Ovary (tissue), 3 donors: ENCODE data around the gene DYNC1I2.

Experiments
- CTCF ChIP-seq, 3 donors: fragments of 450-650 bp in 2 of 3; fragments of 200-600 bp in 1 of 3; IDR thresholded peaks; one replicate each; pipeline versions ENCODE4 v1.5.1 to v1.8.0; 2016 to 2022; ENCODE audit warnings: antibody characterized with exemption in 3 of 3, mild to moderate bottlenecking in 1 of 3
- EP300 ChIP-seq: sonication (generic); formaldehyde crosslinking; IDR thresholded peaks from one replicate; pipeline ENCODE4 v1.6.1; 2017; ENCODE audit warnings: antibody characterized with exemption
- POLR2A ChIP-seq: fragments of 450-650 bp; IDR thresholded peaks from one replicate; pipeline ENCODE4 v1.6.1; 2017; ENCODE audit warnings: antibody characterized with exemption, mild to moderate bottlenecking, moderate library complexity
- donor health status: DM: no; HTN: no; CAD: no.

- TF ChIP-seq POLR2A (no peak), CTCF (IDR thresholded peaks at IDR 0.05) (no peak), EP300 (no peak)
Observed at GRCh38 chr2:171793691-171794678, 106.7 kb downstream of the DYNC1I2 start.
